NCI-H345 treated with DMSO at 0.1 percent for 48 hours (cell line): ENCODE results near the gene DDHD1.
"Not testable (repeated sequence)": the region's sequence is repeated elsewhere in the genome, so short reads cannot be mapped to it uniquely, and the experiment has no call there.

Experiments used
- DNase-seq: peaks from one replicate; lab custom pipeline; 2025; ENCODE audit not compliant: unreplicated experiment; lab: John Stamatoyannopoulos, UW

Gene DDHD1

GRCh38 chr14:53152184-53152886 is 788 bp downstream of the DDHD1 start:
- DNase-seq: peak; percentile 19

GRCh38 chr14:53151523-53152183 is 1.5 kb downstream of the DDHD1 start:
- DNase-seq: peak; percentile 65

- DNase-seq: no peak
These were observed 3.3 kb downstream of the DDHD1 start for GRCh38 chr14:53149668-53150316.

GRCh38 chr14:53148671-53149070 is 4.5 kb downstream of the DDHD1 start:
- no peak for DNase-seq

GRCh38 chr14:53147893-53148292 is 5.2 kb downstream of the DDHD1 start:
- DNase-seq: no peak

GRCh38 chr14:53147208-53147607 is 5.9 kb downstream of the DDHD1 start:
- no peak for DNase-seq

- no peak for DNase-seq
These were observed 6.4 kb downstream of the DDHD1 start for GRCh38 chr14:53146739-53147138.

GRCh38 chr14:53144244-53144643 is 8.9 kb downstream of the DDHD1 start:
- no peak for DNase-seq

GRCh38 chr14:53140585-53140984 is 12.5 kb downstream of the DDHD1 start:
- no peak for DNase-seq

GRCh38 chr14:53137568-53138203 is 15.4 kb downstream of the DDHD1 start:
- DNase-seq: no peak

- not testable (repeated sequence) for DNase-seq
These were observed 22.6 kb downstream of the DDHD1 start for GRCh38 chr14:53130491-53130890.

- no peak for DNase-seq
These were observed 24.7 kb downstream of the DDHD1 start for GRCh38 chr14:53128303-53129028.

- no peak for DNase-seq
These were observed 25.3 kb downstream of the DDHD1 start for GRCh38 chr14:53127832-53128231.

GRCh38 chr14:53127151-53127550 is 26.0 kb downstream of the DDHD1 start:
- DNase-seq: no peak

- DNase-seq: no peak
These were observed 26.4 kb downstream of the DDHD1 start for GRCh38 chr14:53126731-53127130.

GRCh38 chr14:53124786-53125185 is 28.3 kb downstream of the DDHD1 start:
- no peak for DNase-seq

- not testable (repeated sequence) for DNase-seq
These were observed 31.7 kb downstream of the DDHD1 start for GRCh38 chr14:53121419-53121818.

- not testable (repeated sequence) for DNase-seq
These were observed 35.6 kb downstream of the DDHD1 start for GRCh38 chr14:53117479-53117878.

GRCh38 chr14:53113989-53114388 is 39.1 kb downstream of the DDHD1 start:
- DNase-seq: no peak

GRCh38 chr14:53110096-53110495 is 43.0 kb downstream of the DDHD1 start:
- DNase-seq: no peak
